IMR-90 (cell line): Measurements from ENCODE around the gene CTIF. TPM values are rescaled to one million over a fixed set of nuclear protein-coding genes. Genes with fewer than 3 reads are reported as not detected.

Experiments
- ATAC-seq: fragments of 200-7000 bp; cut with Tn5 transposase; 2 replicates; pipeline ENCODE4 v1.9.1; 2020; ENCODE audit warnings: low read depth, mild to moderate bottlenecking, moderate library complexity
- BruUV-seq: library from RNA; stranded (reverse); fragments of 400-500 nt; replicated peaks from 2 replicates; lab custom pipeline; 2021; lab: Mats Ljungman, UMichigan
- CTCF ChIA-PET: fragments of 300-600 bp; formaldehyde crosslinking; extraction: SDS; loops from one replicate; lab custom pipeline; 2021; ENCODE audit warnings: antibody characterized with exemption; lab: Yijun Ruan, JAX
- POLR2A ChIA-PET: fragments of 300-600 bp; sonication (Branson Sonifier 250); formaldehyde crosslinking; loops from one replicate; lab custom pipeline; 2022; ENCODE audit warnings: antibody characterized with exemption; ENCODE audit not compliant: unreplicated experiment; lab: Charles Lee
- DNase-seq: peaks from one replicate; pipeline ENCODE4 v3.0.0; 2013
- H2AFZ ChIP-seq: replicated peaks from 2 replicates; pipeline ENCODE3; 2013; ENCODE audit warnings: low read length, mild to moderate bottlenecking; ENCODE audit not compliant: poor library complexity
- H2AK5ac ChIP-seq: 2 replicates; pipeline ENCODE4 v1.6.1; 2013; ENCODE audit warnings: low read depth, low read length, inconsistent platforms
- H2AK9ac ChIP-seq: replicated peaks from 2 replicates; pipeline ENCODE3; 2013; ENCODE audit warnings: mild to moderate bottlenecking, low read depth, low read length, moderate library complexity; ENCODE audit not compliant: poor library complexity
- H2BK120ac ChIP-seq: 2 replicates; pipeline ENCODE4 v1.6.1; 2013; ENCODE audit warnings: low read depth, low read length, inconsistent platforms
- H2BK15ac ChIP-seq: 3 replicates; pipeline ENCODE4 v1.6.1; 2013; ENCODE audit warnings: low read depth, low read length, inconsistent platforms
- H2BK20ac ChIP-seq: 2 replicates; pipeline ENCODE4 v1.6.1; 2013; ENCODE audit warnings: low read depth, mild to moderate bottlenecking, inconsistent platforms, low read length, moderate library complexity
- H2BK5ac ChIP-seq: 2 replicates; pipeline ENCODE4 v1.6.1; 2013; ENCODE audit warnings: mild to moderate bottlenecking, low read depth, low read length, inconsistent platforms; ENCODE audit not compliant: poor library complexity, severe bottlenecking
- H3K14ac ChIP-seq: replicated peaks from 2 replicates; pipeline ENCODE4 v1.6.1; 2013; ENCODE audit warnings: low read depth, low read length, inconsistent platforms
- H3K18ac ChIP-seq: 2 replicates; pipeline ENCODE4 v1.6.1; 2013; ENCODE audit warnings: low read depth, low read length, control low read depth
- H3K23ac ChIP-seq: 2 replicates; pipeline ENCODE4 v1.6.1; 2013; ENCODE audit warnings: low read depth, low read length, inconsistent platforms
- H3K27ac ChIP-seq: 2 replicates; pipeline ENCODE4 v1.5.1; 2013; ENCODE audit warnings: mild to moderate bottlenecking, control low read depth, low read length; ENCODE audit not compliant: insufficient read depth
- H3K27me3 ChIP-seq: 2 replicates; pipeline ENCODE4 v1.6.1; 2013; ENCODE audit warnings: low read length; ENCODE audit not compliant: control insufficient read depth, insufficient read depth
- H3K36me3 ChIP-seq: 2 replicates; pipeline ENCODE4 v1.6.1; 2013; ENCODE audit warnings: low read length, mixed read lengths; ENCODE audit not compliant: control insufficient read depth, insufficient read depth
- H3K4ac ChIP-seq: 2 replicates; pipeline ENCODE4 v1.6.1; 2013; ENCODE audit warnings: low read depth, low read length, inconsistent platforms
- H3K4me1 ChIP-seq: 2 replicates; pipeline ENCODE4 v1.6.1; 2013; ENCODE audit warnings: low read length, mixed read lengths; ENCODE audit not compliant: control insufficient read depth, insufficient read depth
- H3K4me2 ChIP-seq: 2 replicates; pipeline ENCODE4 v1.6.1; 2013; ENCODE audit warnings: low read depth, mild to moderate bottlenecking, control low read depth, low read length, moderate library complexity
- H3K4me3 ChIP-seq: 2 replicates; pipeline ENCODE4 v1.5.1; 2013; ENCODE audit warnings: low read depth, mild to moderate bottlenecking, control low read depth, low read length, moderate library complexity; ENCODE audit not compliant: insufficient read depth
- H3K56ac ChIP-seq: 2 replicates; pipeline ENCODE4 v1.6.1; 2013; ENCODE audit warnings: low read length, inconsistent platforms; ENCODE audit not compliant: insufficient read depth; ENCODE audit errors: extremely low read depth
- H3K79me1 ChIP-seq, 2 experiments: 2 replicates each; pipeline ENCODE4 v1.6.1; 2013; ENCODE audit warnings: low read length in 2 of 2, inconsistent platforms in 1 of 2, low read depth in 1 of 2
- H3K9ac ChIP-seq: 2 replicates; pipeline ENCODE4 v1.6.1; 2013; ENCODE audit warnings: low read depth, low read length, control low read depth
- H3K9me1 ChIP-seq: 2 replicates; pipeline ENCODE4 v1.6.1; 2013; ENCODE audit warnings: low read length, inconsistent platforms; ENCODE audit not compliant: insufficient read depth
- H3K9me3 ChIP-seq: 2 replicates; pipeline ENCODE4 v1.6.1; 2013; ENCODE audit warnings: low read length; ENCODE audit not compliant: control insufficient read depth, insufficient read depth
- H4K20me1 ChIP-seq: 2 replicates; pipeline ENCODE4 v1.6.1; 2013; ENCODE audit warnings: low read length, inconsistent platforms; ENCODE audit not compliant: insufficient read depth
- H4K5ac ChIP-seq: 2 replicates; pipeline ENCODE4 v1.6.1; 2013; ENCODE audit warnings: mild to moderate bottlenecking, low read depth, low read length, control low read depth
- H4K8ac ChIP-seq, 2 experiments: 2 replicates each; pipeline ENCODE4 v1.6.1; 2013; ENCODE audit warnings: low read depth in 2 of 2, low read length in 2 of 2, control low read depth in 1 of 2, inconsistent platforms in 1 of 2
- H4K91ac ChIP-seq: 2 replicates; pipeline ENCODE4 v1.6.1; 2013; ENCODE audit warnings: low read depth, low read length, inconsistent platforms; ENCODE audit not compliant: insufficient read depth
- BHLHE40 ChIP-seq: fragments of 150-350 bp; IDR thresholded peaks from 2 replicates; pipeline ENCODE4 v1.6.1; 2016; ENCODE audit warnings: mild to moderate bottlenecking, low read depth, low read length
- CEBPB ChIP-seq: IDR thresholded peaks from 2 replicates; pipeline ENCODE4 v1.6.1; 2012; ENCODE audit warnings: low read depth, low read length, improper control_type of control experiment
- CHD1 ChIP-seq: IDR thresholded peaks from 2 replicates; pipeline ENCODE4 v1.6.1; 2012; ENCODE audit warnings: low read depth, low read length, improper control_type of control experiment
- FOS ChIP-seq: fragments of 150-350 bp; IDR thresholded peaks from 2 replicates; pipeline ENCODE4 v1.6.1; 2016; ENCODE audit warnings: low read depth, low read length
- MAFK ChIP-seq: IDR thresholded peaks from 2 replicates; pipeline ENCODE4 v1.6.1; 2012; ENCODE audit warnings: low read depth, low read length, improper control_type of control experiment
- MAZ ChIP-seq: IDR thresholded peaks from 2 replicates; pipeline ENCODE4 v1.6.1; 2012; ENCODE audit warnings: low read depth, mild to moderate bottlenecking, low read length, improper control_type of control experiment, moderate library complexity, borderline replicate concordance
- MXI1 ChIP-seq: IDR thresholded peaks from 2 replicates; pipeline ENCODE4 v1.6.1; 2012; ENCODE audit warnings: low read depth, mild to moderate bottlenecking, low read length, moderate library complexity, borderline replicate concordance
- NFE2L2 ChIP-seq: fragments of 150-350 bp; IDR thresholded peaks from 2 replicates; pipeline ENCODE4 v1.6.1; 2016; ENCODE audit warnings: low read depth, mild to moderate bottlenecking, low read length
- POLR2A ChIP-seq: IDR thresholded peaks from 2 replicates; pipeline ENCODE4 v1.6.1; 2012; ENCODE audit warnings: mild to moderate bottlenecking, low read depth, low read length
- RAD21 ChIP-seq: IDR thresholded peaks from 2 replicates; pipeline ENCODE4 v1.6.1; 2012; ENCODE audit warnings: low read length, improper control_type of control experiment
- RCOR1 ChIP-seq: IDR thresholded peaks from 2 replicates; pipeline ENCODE4 v1.6.1; 2012; ENCODE audit warnings: mild to moderate bottlenecking, low read length, improper control_type of control experiment; ENCODE audit not compliant: insufficient replicate concordance
- RFX5 ChIP-seq: IDR thresholded peaks from 2 replicates; pipeline ENCODE4 v1.8.0; 2012; ENCODE audit warnings: low read depth, mild to moderate bottlenecking, low read length, moderate library complexity
- SMC3 ChIP-seq: fragments of 150-350 bp; IDR thresholded peaks from 2 replicates; pipeline ENCODE4 v1.6.1; 2016; ENCODE audit warnings: low read depth, mild to moderate bottlenecking, antibody characterized with exemption, low read length, moderate library complexity
- WGBS, 2 experiments: methylation state at CpG; one replicate each; pipeline versions ENCODE4 v1.1.5 to v1.1.7; 2013; ENCODE audit warnings: missing lambda C conversion rate in 2 of 2; ENCODE audit not compliant: insufficient read length in 1 of 2; ENCODE audit errors: extremely low coverage in 2 of 2; 5-methylcytosine and 5-hydroxymethylcytosine counted together
- dilution Hi-C: fragments of 300-500 bp; cut with HindIII; formaldehyde crosslinking; loops from one replicate; pipeline ENCODE4 v1.14.3; 2018; ENCODE audit warnings: low sequenced_read_pairs; ENCODE audit not compliant: unreplicated experiment
- in situ Hi-C: fragments of 300-500 bp; cut with MboI; formaldehyde crosslinking; loops from 3 replicates; pipeline ENCODE4 v1.14.3; 2019; ENCODE audit warnings: low sequenced_read_pairs, inconsistent platforms, mixed read lengths
- intact Hi-C: fragments of 100-400 bp; cut with micrococcal nuclease; formaldehyde crosslinking; loops from 2 replicates; pipeline ENCODE4 v1.10.0; 2022
- polyA plus RNA-seq, 3 experiments: library from polyadenylated mRNA; depleted of rRNA; stranded (reverse); fragments of >200 nt; gene quantifications; 2 replicates each; pipeline ENCODE4 v1.2.3, GENCODE V29; 2012; ENCODE audit warnings: low replicate concordance in 1 of 3
- total RNA-seq: library from RNA; depleted of rRNA; stranded (reverse); fragments of >200 nt; gene quantifications from 2 replicates; pipeline ENCODE4 v1.2.3, GENCODE V29; 2012
- TF ChIP-seq, protein P1 (sequence below): fragments of 150-350 bp; IDR thresholded peaks from 2 replicates; pipeline ENCODE4 v1.6.1; 2016; ENCODE audit warnings: low read depth, mild to moderate bottlenecking, low read length, moderate library complexity, borderline replicate concordance
- TF ChIP-seq, protein P2 (sequence below): conservative IDR thresholded peaks from 2 replicates; pipeline ENCODE4 v1.5.1; 2012; ENCODE audit warnings: mild to moderate bottlenecking, low read depth, low read length, improper control_type of control experiment
- TF ChIP-seq, protein P3 (sequence below): fragments of 150-350 bp; IDR thresholded peaks from 2 replicates; pipeline ENCODE4 v1.6.1; 2017; ENCODE audit warnings: mild to moderate bottlenecking, antibody characterized with exemption, low read length, low read depth

Gene CTIF
- total and polyA plus RNA-seq, 2 of the 4 experiments (the other 2 are of a cell fraction), result 25.1 to 57.0 TPM

DNA sequence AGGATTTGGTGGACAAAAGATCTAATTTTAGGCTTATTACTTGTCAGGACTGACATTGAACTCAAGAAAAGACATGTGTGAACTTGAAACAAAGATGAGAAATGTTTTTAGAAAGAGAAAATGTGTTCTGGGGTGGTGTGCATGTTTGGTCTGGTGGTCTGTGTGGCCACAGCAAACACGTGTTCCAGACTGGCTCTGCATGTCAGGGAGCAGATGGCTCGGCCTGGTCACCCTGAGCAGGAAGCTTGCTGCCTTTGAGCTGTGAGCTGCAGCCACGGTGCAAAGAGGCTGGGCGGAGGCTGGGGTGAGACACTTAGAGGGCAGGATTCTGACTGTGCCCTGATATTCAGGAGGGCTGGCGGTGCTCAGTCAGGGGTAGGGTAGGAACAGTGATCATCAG is 186.1 kb downstream of the CTIF start:
- dilution Hi-C loops (no loop called here), intact Hi-C loops (no loop called here), in situ Hi-C loops (no loop called here)
- no peak for ATAC-seq
- no peak overlapping the region for H2AFZ ChIP-seq
- CTCF ChIA-PET, result no interaction called here
- 65% methylated on average over 3 of the region's 5 CpGs; no CpG with 5 or more reads in 1 of the 2 experiments for WGBS, 2 experiments
- no peak overlapping the region for H3K56ac ChIP-seq
- H2BK20ac ChIP-seq, result no peak overlapping the region
- H3K4me2 ChIP-seq, result no peak overlapping the region
- peaks cover 30% of the 10 kb centered on the region for H3K9me1 ChIP-seq
- no peak overlapping the region for H2AK5ac ChIP-seq
- H3K4me3 ChIP-seq, result no peak overlapping the region
- H3K36me3 ChIP-seq, result peaks cover 28% of the 10 kb centered on the region
- H2AK9ac ChIP-seq, result no peak overlapping the region
- H4K20me1 ChIP-seq, result peaks cover 16% of the 10 kb centered on the region
- H2BK120ac ChIP-seq, result no peak overlapping the region
- no peaks in the 10 kb centered on the region for H3K27me3 ChIP-seq
- TF ChIP-seq CHD1 (no peak), MAZ (no peak), RCOR1 (no peak), NFE2L2 (no peak), RFX5 (no peak), FOS (no peak), MAFK (no peak), POLR2A (no peak), SMC3 (no peak), CEBPB (no peak), MXI1 (no peak), RAD21 (no peak), BHLHE40 (no peak)
- TF ChIP-seq, protein P1, sequence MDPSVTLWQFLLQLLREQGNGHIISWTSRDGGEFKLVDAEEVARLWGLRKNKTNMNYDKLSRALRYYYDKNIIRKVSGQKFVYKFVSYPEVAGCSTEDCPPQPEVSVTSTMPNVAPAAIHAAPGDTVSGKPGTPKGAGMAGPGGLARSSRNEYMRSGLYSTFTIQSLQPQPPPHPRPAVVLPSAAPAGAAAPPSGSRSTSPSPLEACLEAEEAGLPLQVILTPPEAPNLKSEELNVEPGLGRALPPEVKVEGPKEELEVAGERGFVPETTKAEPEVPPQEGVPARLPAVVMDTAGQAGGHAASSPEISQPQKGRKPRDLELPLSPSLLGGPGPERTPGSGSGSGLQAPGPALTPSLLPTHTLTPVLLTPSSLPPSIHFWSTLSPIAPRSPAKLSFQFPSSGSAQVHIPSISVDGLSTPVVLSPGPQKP, result no peak
- TF ChIP-seq, protein P2, sequence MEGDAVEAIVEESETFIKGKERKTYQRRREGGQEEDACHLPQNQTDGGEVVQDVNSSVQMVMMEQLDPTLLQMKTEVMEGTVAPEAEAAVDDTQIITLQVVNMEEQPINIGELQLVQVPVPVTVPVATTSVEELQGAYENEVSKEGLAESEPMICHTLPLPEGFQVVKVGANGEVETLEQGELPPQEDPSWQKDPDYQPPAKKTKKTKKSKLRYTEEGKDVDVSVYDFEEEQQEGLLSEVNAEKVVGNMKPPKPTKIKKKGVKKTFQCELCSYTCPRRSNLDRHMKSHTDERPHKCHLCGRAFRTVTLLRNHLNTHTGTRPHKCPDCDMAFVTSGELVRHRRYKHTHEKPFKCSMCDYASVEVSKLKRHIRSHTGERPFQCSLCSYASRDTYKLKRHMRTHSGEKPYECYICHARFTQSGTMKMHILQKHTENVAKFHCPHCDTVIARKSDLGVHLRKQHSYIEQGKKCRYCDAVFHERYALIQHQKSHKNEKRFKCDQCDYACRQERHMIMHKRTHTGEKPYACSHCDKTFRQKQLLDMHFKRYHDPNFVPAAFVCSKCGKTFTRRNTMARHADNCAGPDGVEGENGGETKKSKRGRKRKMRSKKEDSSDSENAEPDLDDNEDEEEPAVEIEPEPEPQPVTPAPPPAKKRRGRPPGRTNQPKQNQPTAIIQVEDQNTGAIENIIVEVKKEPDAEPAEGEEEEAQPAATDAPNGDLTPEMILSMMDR, result no peak
- TF ChIP-seq, protein P3, sequence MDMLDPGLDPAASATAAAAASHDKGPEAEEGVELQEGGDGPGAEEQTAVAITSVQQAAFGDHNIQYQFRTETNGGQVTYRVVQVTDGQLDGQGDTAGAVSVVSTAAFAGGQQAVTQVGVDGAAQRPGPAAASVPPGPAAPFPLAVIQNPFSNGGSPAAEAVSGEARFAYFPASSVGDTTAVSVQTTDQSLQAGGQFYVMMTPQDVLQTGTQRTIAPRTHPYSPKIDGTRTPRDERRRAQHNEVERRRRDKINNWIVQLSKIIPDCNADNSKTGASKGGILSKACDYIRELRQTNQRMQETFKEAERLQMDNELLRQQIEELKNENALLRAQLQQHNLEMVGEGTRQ, result no peak
- no peak overlapping the region for H2BK15ac ChIP-seq
- no peak overlapping the region for H4K91ac ChIP-seq
- H4K8ac ChIP-seq, result no peak overlapping the region
- no peak overlapping the region for H3K9ac ChIP-seq
- H3K14ac ChIP-seq, result no peak overlapping the region
- BruUV-seq, result no TSS peak
- no peak overlapping the region for H2BK5ac ChIP-seq
- H4K5ac ChIP-seq, result no peak overlapping the region
- H3K23ac ChIP-seq, result no peak overlapping the region
- no peak for DNase-seq
- POLR2A ChIA-PET, result no interaction called here
- peaks cover 21% of the 10 kb centered on the region for H3K9me3 ChIP-seq
- H3K79me1 ChIP-seq, result peaks cover 46 to 88% of the 10 kb centered on the region in 2 experiments
- H3K18ac ChIP-seq, result no peak overlapping the region
- peaks cover 19% of the 10 kb centered on the region for H3K4me1 ChIP-seq
- 0 out of 2 replicates have a peak overlapping the region, but pooled peaks have one; percentile 7 for H3K4ac ChIP-seq
- no peak overlapping the region for H3K27ac ChIP-seq
